OCI-LY7 (cell line): ENCODE measurements around the gene GAS7. TPM values are rescaled to one million over a fixed set of nuclear protein-coding genes. Genes with fewer than 3 reads are reported as not detected.

ENCODE experiments used
- BruUV-seq: library from RNA; stranded (reverse); fragments of 400-500 nt; replicated peaks from 2 replicates; lab custom pipeline; 2021; lab: Mats Ljungman, UMichigan
- CTCF ChIA-PET: fragments of 300-600 bp; sonication (Branson Sonifier 250); formaldehyde crosslinking; loops from one replicate; lab custom pipeline; 2022; ENCODE audit warnings: antibody characterized with exemption; ENCODE audit not compliant: unreplicated experiment; lab: Charles Lee
- POLR2A ChIA-PET: fragments of 300-600 bp; sonication (Branson Sonifier 250); formaldehyde crosslinking; loops from one replicate; lab custom pipeline; 2022; ENCODE audit warnings: antibody characterized with exemption; lab: Charles Lee
- DNase-seq: peaks from one replicate; pipeline ENCODE4 v3.0.0-alpha.2; 2015; ENCODE audit warnings: low spot score
- H2AFZ ChIP-seq: fragments of 200-600 bp; sonication (generic), shearing (Covaris generic); 2 replicates; pipeline ENCODE4 v1.6.1; 2014; ENCODE audit warnings: mild to moderate bottlenecking, antibody characterized with exemption, low read length, moderate library complexity
- H3K27ac ChIP-seq: fragments of 200-600 bp; sonication (generic); 2 replicates; pipeline ENCODE4 v1.5.1; 2014; ENCODE audit warnings: mixed run types, low read depth, mild to moderate bottlenecking, moderate library complexity, low read length, inconsistent platforms; ENCODE audit not compliant: poor library complexity, severe bottlenecking
- H3K36me3 ChIP-seq: fragments of 200-600 bp; sonication (generic); 2 replicates; pipeline ENCODE4 v1.6.1; 2014; ENCODE audit warnings: mild to moderate bottlenecking, antibody characterized with exemption, low read length, moderate library complexity, mixed read lengths; ENCODE audit not compliant: insufficient read depth
- H3K4me1 ChIP-seq: fragments of 200-600 bp; sonication (generic); 2 replicates; pipeline ENCODE4 v1.5.1; 2014; ENCODE audit warnings: mild to moderate bottlenecking, low read length; ENCODE audit not compliant: insufficient read depth, poor library complexity, severe bottlenecking
- H3K4me2 ChIP-seq: fragments of 200-600 bp; sonication (generic); 2 replicates; pipeline ENCODE4 v1.6.1; 2014; ENCODE audit warnings: mild to moderate bottlenecking, low read length
- H3K4me3 ChIP-seq: fragments of 200-600 bp; sonication (generic); 2 replicates; pipeline ENCODE4 v1.5.1; 2014; ENCODE audit warnings: mild to moderate bottlenecking, low read depth, low read length; ENCODE audit not compliant: poor library complexity, severe bottlenecking
- H3K79me2 ChIP-seq: fragments of 200-600 bp; sonication (generic); 2 replicates; pipeline ENCODE4 v1.6.1; 2016; ENCODE audit warnings: low read depth, mild to moderate bottlenecking, low read length, moderate library complexity, mixed read lengths; ENCODE audit not compliant: insufficient read depth
- H3K9me2 ChIP-seq: fragments of 200-600 bp; sonication (generic); 2 replicates; pipeline ENCODE4 v1.6.1; 2016; ENCODE audit warnings: mild to moderate bottlenecking, low read length, mixed read lengths; ENCODE audit not compliant: insufficient read depth
- H3K9me3 ChIP-seq: fragments of 200-600 bp; sonication (generic); 2 replicates; pipeline ENCODE4 v1.6.1; 2014; ENCODE audit warnings: mild to moderate bottlenecking, mixed run types, low read length, mixed read lengths
- H4K20me1 ChIP-seq: fragments of 200-600 bp; sonication (generic); 2 replicates; pipeline ENCODE4 v1.6.1; 2014; ENCODE audit warnings: mild to moderate bottlenecking, antibody characterized with exemption, low read length, moderate library complexity, mixed read lengths; ENCODE audit not compliant: insufficient read depth
- EZH2phosphoT487 ChIP-seq: fragments of 200-600 bp; sonication (generic); IDR thresholded peaks from 2 replicates; pipeline ENCODE4 v1.6.1; 2018; ENCODE audit warnings: low read depth, borderline replicate concordance, mild to moderate bottlenecking, mixed run types, antibody characterized with exemption, low read length, moderate library complexity, mixed read lengths
- intact Hi-C: fragments of 100-400 bp; cut with micrococcal nuclease; formaldehyde crosslinking; loops from one replicate; pipeline ENCODE4 v1.10.0; 2022; ENCODE audit not compliant: unreplicated experiment
- total RNA-seq, 2 experiments: library from RNA; depleted of rRNA in 1 of 2; stranded (reverse); fragments of >200 nt in 1 of 2; shearing (Covaris generic) in 1 of 2; gene quantifications; 2 replicates each; pipeline ENCODE4 v1.2.3, GENCODE V29; 2014 to 2022
- TF ChIP-seq, protein P1 (sequence below): fragments of 200-600 bp; sonication (generic); conservative IDR thresholded peaks from 2 replicates; pipeline ENCODE4 v1.5.1; 2014; ENCODE audit warnings: mild to moderate bottlenecking, antibody characterized with exemption, low read length, moderate library complexity, mixed read lengths

Gene GAS7
- total RNA-seq, 2 experiments from 2014 or later = 1.5 TPM; not detected in 1

DNA sequence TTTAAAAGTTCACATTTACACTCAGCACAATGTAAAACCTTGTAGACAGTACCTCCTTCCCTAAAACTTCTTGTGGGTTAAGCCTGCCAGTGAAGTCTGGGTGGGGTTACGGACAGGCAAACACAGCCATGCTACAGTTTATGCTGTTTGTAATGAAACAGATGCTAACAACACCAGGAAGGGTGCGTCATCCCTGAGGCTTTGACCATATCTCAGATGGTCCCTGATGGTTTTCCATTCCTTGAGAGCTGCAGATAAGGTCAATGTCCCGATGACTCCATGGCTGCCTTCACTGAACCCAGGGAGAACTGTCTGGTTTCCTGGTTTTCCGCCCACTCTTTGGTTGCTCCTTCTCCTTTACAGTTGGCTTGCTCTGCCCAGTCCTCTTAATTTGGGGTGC is 29.1 kb downstream of the GAS7 start:
- no peaks in the 10 kb centered on the region for H3K36me3 ChIP-seq
- BruUV-seq = no TSS peak
- no peak for TF ChIP-seq EZH2phosphoT487
- TF ChIP-seq, protein P1, sequence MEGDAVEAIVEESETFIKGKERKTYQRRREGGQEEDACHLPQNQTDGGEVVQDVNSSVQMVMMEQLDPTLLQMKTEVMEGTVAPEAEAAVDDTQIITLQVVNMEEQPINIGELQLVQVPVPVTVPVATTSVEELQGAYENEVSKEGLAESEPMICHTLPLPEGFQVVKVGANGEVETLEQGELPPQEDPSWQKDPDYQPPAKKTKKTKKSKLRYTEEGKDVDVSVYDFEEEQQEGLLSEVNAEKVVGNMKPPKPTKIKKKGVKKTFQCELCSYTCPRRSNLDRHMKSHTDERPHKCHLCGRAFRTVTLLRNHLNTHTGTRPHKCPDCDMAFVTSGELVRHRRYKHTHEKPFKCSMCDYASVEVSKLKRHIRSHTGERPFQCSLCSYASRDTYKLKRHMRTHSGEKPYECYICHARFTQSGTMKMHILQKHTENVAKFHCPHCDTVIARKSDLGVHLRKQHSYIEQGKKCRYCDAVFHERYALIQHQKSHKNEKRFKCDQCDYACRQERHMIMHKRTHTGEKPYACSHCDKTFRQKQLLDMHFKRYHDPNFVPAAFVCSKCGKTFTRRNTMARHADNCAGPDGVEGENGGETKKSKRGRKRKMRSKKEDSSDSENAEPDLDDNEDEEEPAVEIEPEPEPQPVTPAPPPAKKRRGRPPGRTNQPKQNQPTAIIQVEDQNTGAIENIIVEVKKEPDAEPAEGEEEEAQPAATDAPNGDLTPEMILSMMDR = no peak
- POLR2A ChIA-PET = no interaction called here
- no peak overlapping the region for H3K4me3 ChIP-seq
- no peak overlapping the region for H3K4me2 ChIP-seq
- intact Hi-C loops = no loop called here
- H4K20me1 ChIP-seq = no peaks in the 10 kb centered on the region
- no peaks in the 10 kb centered on the region for H3K9me3 ChIP-seq
- no peaks in the 10 kb centered on the region for H3K79me2 ChIP-seq
- CTCF ChIA-PET = no interaction called here
- no peak for DNase-seq
- H3K9me2 ChIP-seq = no peaks in the 10 kb centered on the region
- H2AFZ ChIP-seq = no peak overlapping the region
- no peak overlapping the region for H3K27ac ChIP-seq
- no peaks in the 10 kb centered on the region for H3K4me1 ChIP-seq

DNA sequence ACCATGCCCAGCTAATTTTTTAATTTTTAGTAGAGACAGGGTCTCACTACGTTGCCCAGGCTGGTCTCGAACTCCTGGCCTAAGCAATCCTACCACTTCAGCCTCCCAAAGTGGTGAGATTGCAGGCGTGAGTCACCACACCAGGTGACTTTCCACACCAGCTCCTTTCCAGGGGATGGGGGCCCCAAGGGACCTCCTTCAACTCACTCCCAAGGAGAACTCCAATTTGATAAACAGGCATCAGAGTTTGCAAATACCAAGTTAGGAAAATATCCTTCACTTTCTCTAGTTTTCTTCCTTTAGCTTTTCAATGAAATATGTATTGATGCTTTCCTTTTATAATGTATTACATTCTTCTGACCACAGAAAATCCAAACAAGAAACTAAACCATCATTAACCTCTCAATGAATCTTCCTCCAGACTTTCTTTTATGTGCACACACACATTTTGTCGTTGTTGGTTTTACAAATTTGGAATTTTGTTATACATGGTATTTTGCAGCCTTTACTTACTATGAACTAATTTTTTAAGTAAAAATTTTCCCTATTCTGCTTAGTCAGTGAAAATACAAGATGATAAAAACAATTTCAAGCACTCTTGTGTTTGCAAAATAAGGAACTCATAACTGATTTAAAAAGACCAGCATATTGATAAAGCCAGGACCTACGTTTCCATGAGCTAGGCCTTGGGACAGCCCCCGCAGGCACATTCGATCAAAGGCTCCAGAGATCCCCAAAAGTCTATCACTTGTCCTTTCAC is 32.0 kb downstream of the GAS7 start:
- intact Hi-C loops = no loop called here
- BruUV-seq = no TSS peak
- POLR2A ChIA-PET = interaction anchor here (0.6 kb wide), 1 partner anchor 800 kb away, joined by 3 read pairs; no protein-coding TSS in a partner anchor
- Histone ChIP-seq H3K4me1 (no peaks in the 10 kb centered on the region), H2AFZ (no peak overlapping the region), H3K9me3 (no peaks in the 10 kb centered on the region), H3K27ac (no peak overlapping the region), H3K9me2 (no peaks in the 10 kb centered on the region), H3K79me2 (no peaks in the 10 kb centered on the region), H3K36me3 (no peaks in the 10 kb centered on the region), H3K4me3 (no peak overlapping the region), H4K20me1 (no peaks in the 10 kb centered on the region), H3K4me2 (no peak overlapping the region)
- TF ChIP-seq EZH2phosphoT487 = no peak
- TF ChIP-seq, protein P1 = no peak
- DNase-seq = no peak
- CTCF ChIA-PET = no interaction called here

- POLR2A ChIA-PET = no interaction called here
- Histone ChIP-seq H3K9me3 (no peaks in the 10 kb centered on the region), H3K79me2 (no peaks in the 10 kb centered on the region), H3K4me3 (no peak overlapping the region), H3K27ac (no peak overlapping the region), H3K9me2 (no peaks in the 10 kb centered on the region), H3K4me1 (no peaks in the 10 kb centered on the region), H4K20me1 (no peaks in the 10 kb centered on the region), H3K36me3 (no peaks in the 10 kb centered on the region), H2AFZ (no peak overlapping the region), H3K4me2 (no peak overlapping the region)
- intact Hi-C loops = no loop called here
- no peak for DNase-seq
- TF ChIP-seq EZH2phosphoT487 = no peak
- TF ChIP-seq, protein P1 = no peak
- CTCF ChIA-PET = no interaction called here
- BruUV-seq = no TSS peak
Observed at GRCh38 chr17:10162096-10162495, 36.3 kb downstream of the GAS7 start.
